ENCODE measurements around the gene B4GALT7.

Gene B4GALT7

GRCh38 chr5:177595991-177596774 is 3.7 kb upstream of the B4GALT7 start:
- Histone ChIP-seq H3K4me3 (replicated peaks; ENCODE audit: insufficient read depth, low read length) (no peak overlapping the region), H3K27me3 (ENCODE audit: insufficient read depth, poor library complexity, severe bottlenecking) (no peaks in the 10 kb centered on the region), H3K27ac (replicated peaks) (no peak overlapping the region)
- DNase-seq (ENCODE audit: low read depth in 1 of 2, low spot score in 1 of 2), result no peak
- TF ChIP-seq GABPA (IDR thresholded peaks at IDR 0.05; ENCODE audit: low read depth) (no peak), POLR2AphosphoS5 (IDR thresholded peaks at IDR 0.05; ENCODE audit: low read depth) (no peak), REST (IDR thresholded peaks at IDR 0.05; ENCODE audit: insufficient replicate concordance, low read depth) (no peak), SPI1 (IDR thresholded peaks at IDR 0.05; ENCODE audit: borderline replicate concordance, low read depth) (no peak), CTCF (IDR thresholded peaks at IDR 0.05; ENCODE audit: insufficient read depth, low read length) (no peak)

GRCh38 chr5:177596775-177597238 is 3.1 kb upstream of the B4GALT7 start:
- DNase-seq (ENCODE audit: low read depth in 1 of 2, low spot score in 1 of 2), result no peak
- TF ChIP-seq CTCF (IDR thresholded peaks at IDR 0.05; ENCODE audit: insufficient read depth, low read length) (no peak), SPI1 (IDR thresholded peaks at IDR 0.05; ENCODE audit: borderline replicate concordance, low read depth) (no peak), REST (IDR thresholded peaks at IDR 0.05; ENCODE audit: insufficient replicate concordance, low read depth) (no peak), POLR2AphosphoS5 (IDR thresholded peaks at IDR 0.05; ENCODE audit: low read depth) (0 out of 2 replicates have a peak, but pooled peaks have one; percentile 37), GABPA (IDR thresholded peaks at IDR 0.05; ENCODE audit: low read depth) (no peak)
- H3K4me3 ChIP-seq (replicated peaks; ENCODE audit: insufficient read depth, low read length), result no peak overlapping the region
- no peaks in the 10 kb centered on the region for H3K27me3 ChIP-seq (ENCODE audit: insufficient read depth, poor library complexity, severe bottlenecking)
- no peak overlapping the region for H3K27ac ChIP-seq (replicated peaks)

GRCh38 chr5:177598477-177598876 is 1.5 kb upstream of the B4GALT7 start:
- Histone ChIP-seq H3K27me3 (ENCODE audit: insufficient read depth, poor library complexity, severe bottlenecking) (no peaks in the 10 kb centered on the region), H3K27ac (replicated peaks) (no peak overlapping the region), H3K4me3 (replicated peaks; ENCODE audit: insufficient read depth, low read length) (no peak overlapping the region)
- no peak for TF ChIP-seq GABPA (IDR thresholded peaks at IDR 0.05; ENCODE audit: low read depth)
- no peak for TF ChIP-seq POLR2AphosphoS5 (IDR thresholded peaks at IDR 0.05; ENCODE audit: low read depth)
- no peak for TF ChIP-seq CTCF (IDR thresholded peaks at IDR 0.05; ENCODE audit: insufficient read depth, low read length)
- no peak for TF ChIP-seq SPI1 (IDR thresholded peaks at IDR 0.05; ENCODE audit: borderline replicate concordance, low read depth)
- TF ChIP-seq REST (IDR thresholded peaks at IDR 0.05; ENCODE audit: insufficient replicate concordance, low read depth), result no peak
- DNase-seq (ENCODE audit: low read depth in 1 of 2, low spot score in 1 of 2), result no peak
